ENCODE results near the gene CDC42EP3. TPM values are rescaled to one million over a fixed set of nuclear protein-coding genes. Genes with fewer than 3 reads are reported as not detected.

The CDC42EP3 gene
- total and polyA plus RNA-seq, 3 donors from 2014 or later: 44.3 to 107 (median 50.6) TPM

- no peak overlapping the region for H3K4me3 ChIP-seq
- H3K9me3 ChIP-seq: no peaks in the 10 kb centered on the region
- DNase-seq: no peak
- H3K4me1 ChIP-seq: no peaks in the 10 kb centered on the region
- no peak overlapping the region for H3K27ac ChIP-seq
- H3K27me3 ChIP-seq: no peaks in the 10 kb centered on the region
- TF ChIP-seq CTCF (IDR thresholded peaks at IDR 0.05) (no peak), POLR2A (IDR thresholded peaks at IDR 0.05) (no peak)
- 90 to 92% methylated on average over 2 of the region's 2 CpGs for WGBS, 2 donors
- intact Hi-C loops (cut with DNase I; ENCODE audit: low total_unique reads): no loop called here
- H3K36me3 ChIP-seq (ENCODE audit: low read depth, missing control alignments): no peaks in the 10 kb centered on the region
These were observed 40.1 kb downstream of the CDC42EP3 start for GRCh38 chr2:37631292-37631691.

GRCh38 chr2:37630776-37631175 is 40.7 kb downstream of the CDC42EP3 start:
- Histone ChIP-seq H3K27me3 (no peaks in the 10 kb centered on the region), H3K9me3 (no peaks in the 10 kb centered on the region), H3K4me3 (no peak overlapping the region), H3K4me1 (peaks cover 4% of the 10 kb centered on the region), H3K27ac (no peak overlapping the region), H3K36me3 (ENCODE audit: low read depth, missing control alignments) (no peaks in the 10 kb centered on the region)
- intact Hi-C loops (cut with DNase I; ENCODE audit: low total_unique reads): no loop called here
- no peak for TF ChIP-seq CTCF (IDR thresholded peaks at IDR 0.05)
- no peak for TF ChIP-seq POLR2A (IDR thresholded peaks at IDR 0.05)
- DNase-seq: no peak
- 66 to 76% methylated on average over 4 of the region's 4 CpGs for WGBS, 2 donors

- Histone ChIP-seq H3K4me1 (peaks cover 8% of the 10 kb centered on the region), H3K4me3 (no peak overlapping the region), H3K9me3 (no peaks in the 10 kb centered on the region), H3K27ac (no peak overlapping the region), H3K27me3 (no peaks in the 10 kb centered on the region), H3K36me3 (ENCODE audit: low read depth, missing control alignments) (no peaks in the 10 kb centered on the region)
- DNase-seq: no peak
- TF ChIP-seq POLR2A (IDR thresholded peaks at IDR 0.05) (no peak), CTCF (IDR thresholded peaks at IDR 0.05) (no peak)
- 94 to 96% methylated on average over 1 of the region's 1 CpG for WGBS, 2 donors
- intact Hi-C loops (cut with DNase I; ENCODE audit: low total_unique reads): no loop called here
These were observed 41.1 kb downstream of the CDC42EP3 start for GRCh38 chr2:37630301-37630700.

GRCh38 chr2:37629529-37629928 is 41.9 kb downstream of the CDC42EP3 start:
- Histone ChIP-seq H3K27me3 (no peaks in the 10 kb centered on the region), H3K36me3 (ENCODE audit: low read depth, missing control alignments) (no peaks in the 10 kb centered on the region), H3K4me3 (no peak overlapping the region), H3K4me1 (peaks cover 8% of the 10 kb centered on the region), H3K9me3 (no peaks in the 10 kb centered on the region), H3K27ac (no peak overlapping the region)
- TF ChIP-seq POLR2A (IDR thresholded peaks at IDR 0.05) (no peak), CTCF (IDR thresholded peaks at IDR 0.05) (no peak)
- intact Hi-C loops (cut with DNase I; ENCODE audit: low total_unique reads): no loop called here
- WGBS, 2 donors: 96% methylated on average over 3 of the region's 3 CpGs
- DNase-seq: no peak

- Histone ChIP-seq H3K27me3 (no peaks in the 10 kb centered on the region), H3K36me3 (ENCODE audit: low read depth, missing control alignments) (no peaks in the 10 kb centered on the region), H3K27ac (no peak overlapping the region), H3K9me3 (no peaks in the 10 kb centered on the region), H3K4me1 (peaks cover 8% of the 10 kb centered on the region), H3K4me3 (no peak overlapping the region)
- TF ChIP-seq CTCF (IDR thresholded peaks at IDR 0.05) (no peak), POLR2A (IDR thresholded peaks at IDR 0.05) (no peak)
- no peak for DNase-seq
- intact Hi-C loops (cut with DNase I; ENCODE audit: low total_unique reads): no loop called here
These were observed 43.7 kb downstream of the CDC42EP3 start for GRCh38 chr2:37627710-37628109.

Measured in testis (tissue), 3 donors.